ENCODE measurements around the gene TMEFF2.

DNA sequence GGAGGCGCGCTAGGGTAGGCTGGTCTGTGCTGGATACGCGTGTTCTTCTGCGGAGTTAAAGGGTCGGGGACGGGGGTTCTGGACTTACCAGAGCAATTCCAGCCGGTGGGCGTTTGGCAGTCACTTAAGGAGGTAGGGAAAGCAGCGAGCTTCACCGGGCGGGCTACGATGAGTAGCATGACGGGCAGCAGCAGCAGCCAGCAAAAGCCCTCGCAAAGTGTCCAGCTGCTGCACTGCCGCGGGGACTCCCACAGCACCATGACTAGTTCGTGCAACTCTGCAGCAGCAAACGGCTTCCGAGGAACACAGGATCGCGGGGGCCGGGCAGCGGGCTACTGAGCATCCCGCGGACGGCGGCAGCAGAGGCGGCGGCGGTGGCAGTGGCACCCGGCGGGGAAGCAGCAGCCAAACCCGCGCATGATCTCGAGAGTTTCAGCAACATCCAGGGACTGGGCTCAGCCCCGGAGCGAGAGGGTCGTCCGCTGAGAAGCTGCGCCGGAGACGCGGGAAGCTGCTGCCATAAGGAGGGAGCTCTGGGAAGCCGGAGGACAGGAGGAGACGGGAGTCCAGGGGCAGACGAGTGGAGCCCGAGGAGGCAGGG, 368 bp downstream of the TMEFF2 start:
- TF ChIP-seq POLR2AphosphoS5 (IDR thresholded peaks at IDR 0.05; ENCODE audit: low read depth, low read length), result no peak
- no peak for TF ChIP-seq SIN3A (IDR thresholded peaks at IDR 0.05; ENCODE audit: borderline replicate concordance, insufficient read depth, low read length)
- TF ChIP-seq, protein P1, sequence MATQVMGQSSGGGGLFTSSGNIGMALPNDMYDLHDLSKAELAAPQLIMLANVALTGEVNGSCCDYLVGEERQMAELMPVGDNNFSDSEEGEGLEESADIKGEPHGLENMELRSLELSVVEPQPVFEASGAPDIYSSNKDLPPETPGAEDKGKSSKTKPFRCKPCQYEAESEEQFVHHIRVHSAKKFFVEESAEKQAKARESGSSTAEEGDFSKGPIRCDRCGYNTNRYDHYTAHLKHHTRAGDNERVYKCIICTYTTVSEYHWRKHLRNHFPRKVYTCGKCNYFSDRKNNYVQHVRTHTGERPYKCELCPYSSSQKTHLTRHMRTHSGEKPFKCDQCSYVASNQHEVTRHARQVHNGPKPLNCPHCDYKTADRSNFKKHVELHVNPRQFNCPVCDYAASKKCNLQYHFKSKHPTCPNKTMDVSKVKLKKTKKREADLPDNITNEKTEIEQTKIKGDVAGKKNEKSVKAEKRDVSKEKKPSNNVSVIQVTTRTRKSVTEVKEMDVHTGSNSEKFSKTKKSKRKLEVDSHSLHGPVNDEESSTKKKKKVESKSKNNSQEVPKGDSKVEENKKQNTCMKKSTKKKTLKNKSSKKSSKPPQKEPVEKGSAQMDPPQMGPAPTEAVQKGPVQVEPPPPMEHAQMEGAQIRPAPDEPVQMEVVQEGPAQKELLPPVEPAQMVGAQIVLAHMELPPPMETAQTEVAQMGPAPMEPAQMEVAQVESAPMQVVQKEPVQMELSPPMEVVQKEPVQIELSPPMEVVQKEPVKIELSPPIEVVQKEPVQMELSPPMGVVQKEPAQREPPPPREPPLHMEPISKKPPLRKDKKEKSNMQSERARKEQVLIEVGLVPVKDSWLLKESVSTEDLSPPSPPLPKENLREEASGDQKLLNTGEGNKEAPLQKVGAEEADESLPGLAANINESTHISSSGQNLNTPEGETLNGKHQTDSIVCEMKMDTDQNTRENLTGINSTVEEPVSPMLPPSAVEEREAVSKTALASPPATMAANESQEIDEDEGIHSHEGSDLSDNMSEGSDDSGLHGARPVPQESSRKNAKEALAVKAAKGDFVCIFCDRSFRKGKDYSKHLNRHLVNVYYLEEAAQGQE (IDR thresholded peaks at IDR 0.05; ENCODE audit: insufficient read depth in 1 of 2, low read depth in 2 of 2, low read length in 2 of 2), result no peak

All from PFSK-1 (cell line).